ENCODE measurements around the gene TCEAL9. TPM values are rescaled to one million over a fixed set of nuclear protein-coding genes. Genes with fewer than 3 reads are reported as not detected.

The TCEAL9 gene
- total RNA-seq, 3 donors from 2014 or later, result 20.9 to 29.6 (median 27.3) TPM

GRCh38 chrX:103405009-103405333 is 48.7 kb downstream of the TCEAL9 start:
- Histone ChIP-seq H3K4me3 (no peak overlapping the region), H3K4me1 (ENCODE audit: low read depth) (no peaks in the 10 kb centered on the region), H3K9me3 (no peaks in the 10 kb centered on the region), H3K36me3 (ENCODE audit: low read depth) (no peaks in the 10 kb centered on the region)
- peak in 1 of 3 donors; percentile 3 for DNase-seq
- TF ChIP-seq, protein P1, sequence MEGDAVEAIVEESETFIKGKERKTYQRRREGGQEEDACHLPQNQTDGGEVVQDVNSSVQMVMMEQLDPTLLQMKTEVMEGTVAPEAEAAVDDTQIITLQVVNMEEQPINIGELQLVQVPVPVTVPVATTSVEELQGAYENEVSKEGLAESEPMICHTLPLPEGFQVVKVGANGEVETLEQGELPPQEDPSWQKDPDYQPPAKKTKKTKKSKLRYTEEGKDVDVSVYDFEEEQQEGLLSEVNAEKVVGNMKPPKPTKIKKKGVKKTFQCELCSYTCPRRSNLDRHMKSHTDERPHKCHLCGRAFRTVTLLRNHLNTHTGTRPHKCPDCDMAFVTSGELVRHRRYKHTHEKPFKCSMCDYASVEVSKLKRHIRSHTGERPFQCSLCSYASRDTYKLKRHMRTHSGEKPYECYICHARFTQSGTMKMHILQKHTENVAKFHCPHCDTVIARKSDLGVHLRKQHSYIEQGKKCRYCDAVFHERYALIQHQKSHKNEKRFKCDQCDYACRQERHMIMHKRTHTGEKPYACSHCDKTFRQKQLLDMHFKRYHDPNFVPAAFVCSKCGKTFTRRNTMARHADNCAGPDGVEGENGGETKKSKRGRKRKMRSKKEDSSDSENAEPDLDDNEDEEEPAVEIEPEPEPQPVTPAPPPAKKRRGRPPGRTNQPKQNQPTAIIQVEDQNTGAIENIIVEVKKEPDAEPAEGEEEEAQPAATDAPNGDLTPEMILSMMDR (IDR thresholded peaks at IDR 0.05), result no peak
- ATAC-seq, result peak; percentile 41
- intact Hi-C loops (cut with DNase I, micrococcal nuclease), result no loop called here

- intact Hi-C loops (cut with DNase I, micrococcal nuclease), result no loop called here
- H3K4me1 ChIP-seq (ENCODE audit: low read depth), result no peaks in the 10 kb centered on the region
- H3K9me3 ChIP-seq, result no peaks in the 10 kb centered on the region
- ATAC-seq, result no peak
- no peaks in the 10 kb centered on the region for H3K36me3 ChIP-seq (ENCODE audit: low read depth)
- no peak overlapping the region for H3K4me3 ChIP-seq
- no peak for DNase-seq
- TF ChIP-seq, protein P1 (IDR thresholded peaks at IDR 0.05), result no peak
Measured at GRCh38 chrX:103406256-103406655, 50.0 kb downstream of the TCEAL9 start.

- Histone ChIP-seq H3K9me3 (no peaks in the 10 kb centered on the region), H3K4me1 (ENCODE audit: low read depth) (no peaks in the 10 kb centered on the region), H3K36me3 (ENCODE audit: low read depth) (no peaks in the 10 kb centered on the region), H3K4me3 (no peak overlapping the region)
- TF ChIP-seq, protein P1 (IDR thresholded peaks at IDR 0.05), result no peak
- ATAC-seq (no peak), DNase-seq (no peak)
- intact Hi-C loops (cut with DNase I, micrococcal nuclease), result no loop called here
Measured at GRCh38 chrX:103407776-103408175, 51.5 kb downstream of the TCEAL9 start.

Other genes with a start within 250 kb of the TCEAL9 start
- 10 to 100 TPM in 1 of 3 donors, 1 to 10 TPM in 2; 7.8 to 34.0 (median 8.9) TPM for gene BEX4, start 141.4 kb upstream of the TCEAL9 start, total RNA-seq
- 10 to 100 TPM; 24.4 to 43.0 (median 31.2) TPM for gene TCEAL8, start 101.4 kb upstream of the TCEAL9 start, total RNA-seq
- under 1 TPM in 1 of 3 donors, not detected in 2; 0.92 TPM for gene TCEAL5, start 79.8 kb upstream of the TCEAL9 start, total RNA-seq
- gene BEX2, start 45.5 kb upstream of the TCEAL9 start, total RNA-seq, result 1 to 10 TPM; 4.6 to 5.5 (median 4.9) TPM
- gene TCEAL7, start 26.3 kb upstream of the TCEAL9 start, total RNA-seq, result 10 to 100 TPM in 1 of 3 donors, 1 to 10 TPM in 1, under 1 TPM in 1; 0.61 to 12.1 (median 2.2) TPM
- 10 to 100 TPM; 21.5 to 74.1 (median 35.6) TPM for gene BEX3, start 20.0 kb downstream of the TCEAL9 start, total RNA-seq
- under 1 TPM in 2 of 3 donors, not detected in 1; 0.17 to 0.28 TPM for gene RAB40A, start 163.0 kb downstream of the TCEAL9 start, total RNA-seq
- gene TCEAL4, start 229.0 kb downstream of the TCEAL9 start, total RNA-seq, result 10 to 100 TPM in 2 of 3 donors, 1 to 10 TPM in 1; 8.7 to 68.0 (median 28.6) TPM